Left lung (tissue), 10 donors: ENCODE data around the gene PRSS22. TPM values are rescaled to one million over a fixed set of nuclear protein-coding genes. Genes with fewer than 3 reads are reported as not detected.
A peak's percentile ranks its signal among the peaks of the same experiment; 100 is the strongest.

Experiments
- ATAC-seq: fragments of 200-7000 bp; cut with Tn5 transposase; one replicate; pipeline ENCODE4 v1.9.1; 2020; ENCODE audit warnings: moderate library complexity
- DNase-seq, 4 donors: peaks; one replicate each; pipeline ENCODE4 v3.0.0-alpha.2; 2013 to 2020
- H3K27ac ChIP-seq, 2 donors: fragments of 200-600 bp; sonication (generic) in 1 of 2; one replicate each; pipeline versions ENCODE4 v1.5.0 to v1.8.0; 2020 to 2021
- H3K27me3 ChIP-seq, 2 donors: fragments of 200-600 bp; sonication (generic) in 1 of 2; one replicate each; pipeline versions ENCODE4 v1.5.0 to v1.8.0; 2020 to 2021
- H3K36me3 ChIP-seq, 2 donors: fragments of 200-600 bp; sonication (generic) in 1 of 2; one replicate each; pipeline versions ENCODE4 v1.5.0 to v1.8.0; 2020 to 2021
- H3K4me1 ChIP-seq, 2 donors: fragments of 200-600 bp; one replicate each; pipeline ENCODE4 v1.8.0; 2021
- H3K4me3 ChIP-seq, 2 donors: fragments of 200-600 bp; sonication (generic) in 1 of 2; one replicate each; pipeline versions ENCODE4 v1.5.0 to v1.8.0; 2020 to 2021; ENCODE audit warnings: mild to moderate bottlenecking in 1 of 2
- H3K9me3 ChIP-seq, 2 donors: fragments of 200-600 bp; sonication (generic) in 1 of 2; one replicate each; pipeline versions ENCODE4 v1.5.0 to v1.8.0; 2020 to 2021
- CTCF ChIP-seq, 2 donors: fragments of 200-600 bp; sonication (generic) in 1 of 2; IDR thresholded peaks; one replicate each; pipeline versions ENCODE4 v1.5.0 to v1.8.0; 2021; ENCODE audit warnings: antibody characterized with exemption in 2 of 2
- intact Hi-C, 2 donors: fragments of 100-400 bp; cut with DNase I; formaldehyde crosslinking; loops; one replicate each; pipeline versions ENCODE4 v1.11.2 to v1.14.2; 2022
- polyA plus RNA-seq, 6 donors: library from polyadenylated mRNA; unstranded; fragments of 120-200 nt; gene quantifications; one replicate each; pipeline ENCODE4 v1.2.1, GENCODE V29; 2013; ENCODE audit not compliant: insufficient read length in 6 of 6
- total RNA-seq, 2 donors: library from RNA; stranded (reverse); fragmentation: NEBNext Ultra II Directional; extraction: Animal tissue kit (Norgen Biotek cat#: 25700); gene quantifications; one replicate each; pipeline ENCODE4 v1.2.1, GENCODE V29; 2021
- donor health status: DM: no; HTN: yes; CAD: no.
- donor health status: DM: no; HTN: no; CAD: no.

The PRSS22 gene
- total and polyA plus RNA-seq, 8 donors = 11.9 to 17.3 (median 15.9) TPM

GRCh38 chr16:2860826-2861567 is 3.0 kb upstream of the PRSS22 start:
- peaks cover 0 to 68% of the 10 kb centered on the region in 2 donors for H3K27me3 ChIP-seq
- no peak for ATAC-seq
- no peak overlapping the region for H3K4me3 ChIP-seq
- TF ChIP-seq CTCF (IDR thresholded peaks at IDR 0.05) = no peak
- peaks cover 0 to 4% of the 10 kb centered on the region in 2 donors for H3K9me3 ChIP-seq
- intact Hi-C loops = no loop called here
- no peaks in the 10 kb centered on the region for H3K36me3 ChIP-seq
- no peak for DNase-seq
- no peak overlapping the region for H3K27ac ChIP-seq
- peaks cover 0 to 5% of the 10 kb centered on the region in 2 donors for H3K4me1 ChIP-seq

DNA sequence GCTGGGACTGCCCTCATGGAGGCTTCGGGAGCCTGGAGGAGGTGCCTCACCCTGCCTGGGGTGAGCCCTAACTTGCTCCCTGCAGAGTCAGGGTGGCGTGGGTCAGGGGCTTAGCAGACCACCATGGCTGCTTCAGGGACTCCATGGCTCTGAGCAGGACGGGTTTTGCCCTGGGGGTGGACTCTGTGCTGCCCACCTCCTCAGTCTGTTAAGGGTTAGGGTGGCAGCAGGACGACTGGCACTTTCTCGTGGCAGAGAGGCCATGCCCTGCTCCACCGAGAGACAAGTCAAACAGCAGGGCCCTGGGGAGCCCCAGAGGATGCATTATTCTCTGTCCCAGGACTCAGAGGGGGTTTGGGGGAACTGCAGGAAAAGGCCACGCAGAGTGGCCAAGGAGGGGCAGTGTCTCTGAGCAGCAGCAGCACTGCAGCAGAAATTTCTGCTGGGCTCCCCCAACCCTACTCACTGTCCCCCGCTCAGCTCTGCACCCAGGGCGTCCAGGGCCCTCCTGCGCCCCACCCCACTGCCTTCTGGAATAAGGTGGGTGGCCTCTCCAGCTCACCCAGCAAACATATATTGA is 1.8 kb upstream of the PRSS22 start:
- H3K27ac ChIP-seq = no peak overlapping the region
- H3K36me3 ChIP-seq = peaks cover 0 to 5% of the 10 kb centered on the region in 2 donors
- H3K4me1 ChIP-seq = peaks cover 0 to 5% of the 10 kb centered on the region in 2 donors
- H3K27me3 ChIP-seq = peaks cover 0 to 62% of the 10 kb centered on the region in 2 donors
- DNase-seq (no peak), ATAC-seq (no peak)
- intact Hi-C loops = no loop called here
- peaks cover 0 to 7% of the 10 kb centered on the region in 2 donors for H3K9me3 ChIP-seq
- TF ChIP-seq CTCF (IDR thresholded peaks at IDR 0.05) = no peak
- H3K4me3 ChIP-seq = no peak overlapping the region

- Histone ChIP-seq H3K4me3 (peak overlapping the region; percentile 27 to 43), H3K4me1 (peaks cover 0 to 5% of the 10 kb centered on the region in 2 donors), H3K36me3 (peaks cover 0 to 5% of the 10 kb centered on the region in 2 donors), H3K9me3 (peaks cover 0 to 16% of the 10 kb centered on the region in 2 donors), H3K27ac (peak overlapping the region; percentile 36 to 67), H3K27me3 (peaks cover 0 to 52% of the 10 kb centered on the region in 2 donors)
- intact Hi-C loops = no loop called here
- peak; percentile 96 for ATAC-seq
- peak in 1 of 2 donors; percentile 19 for TF ChIP-seq CTCF (IDR thresholded peaks at IDR 0.05)
- DNase-seq = peak; percentile 41 to 91 (median 86)
These were observed 465 bp upstream of the PRSS22 start for GRCh38 chr16:2858245-2859025.

GRCh38 chr16:2856686-2857450 is 1.1 kb downstream of the PRSS22 start:
- DNase-seq = no peak
- Histone ChIP-seq H3K36me3 (peaks cover 0 to 5% of the 10 kb centered on the region in 2 donors), H3K4me1 (peaks cover 0 to 5% of the 10 kb centered on the region in 2 donors), H3K9me3 (peaks cover 0 to 16% of the 10 kb centered on the region in 2 donors), H3K27me3 (peaks cover 0 to 66% of the 10 kb centered on the region in 2 donors), H3K4me3 (peak overlapping the region in 1 of 2 donors; percentile 43), H3K27ac (peak overlapping the region in 1 of 2 donors; percentile 67)
- ATAC-seq = no peak
- no peak for TF ChIP-seq CTCF (IDR thresholded peaks at IDR 0.05)
- intact Hi-C loops = no loop called here
